Right lobe of liver (tissue), 4 donors: ENCODE data around the gene CFI.

Experiments used
- POLR2A ChIP-seq: fragments of 450-650 bp; IDR thresholded peaks from one replicate; pipeline ENCODE4 v1.6.1; 2017; ENCODE audit warnings: antibody characterized with exemption, mild to moderate bottlenecking
- TF ChIP-seq, protein P1 (sequence below), 4 donors: fragments of 200-600 bp in 3 of 4; fragments of 450-650 bp in 1 of 4; IDR thresholded peaks; one replicate each; pipeline versions ENCODE4 v1.5.1 to v1.8.0; 2016 to 2022; ENCODE audit warnings: antibody characterized with exemption in 4 of 4, mild to moderate bottlenecking in 2 of 4
- donor health status: DM: no; HTN: no; CAD: no.
- donor health status: DM: no; HTN: no; CAD: no.
- donor health status: DM: no; HTN: yes; CAD: no.

DNA sequence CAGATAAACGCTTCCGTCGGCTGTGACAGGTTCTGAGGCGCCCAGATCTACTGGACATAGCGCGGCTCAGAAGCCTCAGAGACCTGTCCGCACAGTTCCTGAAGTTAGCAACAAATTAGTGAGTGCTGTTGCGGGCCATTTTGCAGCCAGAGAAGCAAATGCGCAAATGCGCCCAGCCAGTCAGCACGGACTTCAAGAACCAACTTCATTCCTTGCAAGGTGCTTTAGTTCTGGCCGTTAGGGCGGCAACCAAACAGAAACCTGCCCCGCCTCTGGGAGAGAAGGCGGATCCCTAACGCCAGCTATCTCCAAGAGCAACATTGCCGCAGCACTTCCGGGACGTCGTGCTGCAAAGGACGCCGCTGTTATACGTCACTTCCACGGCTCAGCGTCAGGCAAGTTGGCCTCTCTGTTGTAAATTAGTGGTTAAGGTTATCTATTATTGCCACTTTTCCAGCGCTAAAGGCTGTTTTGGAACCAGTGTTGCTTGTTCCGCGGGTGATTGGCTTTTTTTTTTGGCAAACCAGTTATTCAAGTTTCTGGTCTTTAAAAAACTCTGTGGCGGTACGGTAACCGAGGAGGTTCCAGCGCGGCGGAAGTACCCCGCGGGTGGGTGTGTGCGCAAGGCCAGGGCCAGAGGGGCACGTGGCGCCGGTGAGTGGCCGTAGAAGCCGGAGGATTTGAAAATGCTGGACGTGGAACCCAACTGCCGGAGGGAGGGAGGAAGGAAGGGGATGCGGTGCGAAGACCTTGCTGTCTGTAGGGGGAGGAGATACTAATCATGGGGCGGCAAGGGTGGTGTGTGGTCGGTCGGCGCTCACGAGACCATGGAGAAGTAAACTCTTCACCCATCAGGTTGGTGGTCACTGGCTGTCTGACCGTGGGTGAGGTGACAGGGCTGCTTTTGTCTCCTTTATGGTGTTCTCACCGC lies 13.6 kb upstream of the CFI start, which contains the start of gene GAR1:
- TF ChIP-seq, protein P1, sequence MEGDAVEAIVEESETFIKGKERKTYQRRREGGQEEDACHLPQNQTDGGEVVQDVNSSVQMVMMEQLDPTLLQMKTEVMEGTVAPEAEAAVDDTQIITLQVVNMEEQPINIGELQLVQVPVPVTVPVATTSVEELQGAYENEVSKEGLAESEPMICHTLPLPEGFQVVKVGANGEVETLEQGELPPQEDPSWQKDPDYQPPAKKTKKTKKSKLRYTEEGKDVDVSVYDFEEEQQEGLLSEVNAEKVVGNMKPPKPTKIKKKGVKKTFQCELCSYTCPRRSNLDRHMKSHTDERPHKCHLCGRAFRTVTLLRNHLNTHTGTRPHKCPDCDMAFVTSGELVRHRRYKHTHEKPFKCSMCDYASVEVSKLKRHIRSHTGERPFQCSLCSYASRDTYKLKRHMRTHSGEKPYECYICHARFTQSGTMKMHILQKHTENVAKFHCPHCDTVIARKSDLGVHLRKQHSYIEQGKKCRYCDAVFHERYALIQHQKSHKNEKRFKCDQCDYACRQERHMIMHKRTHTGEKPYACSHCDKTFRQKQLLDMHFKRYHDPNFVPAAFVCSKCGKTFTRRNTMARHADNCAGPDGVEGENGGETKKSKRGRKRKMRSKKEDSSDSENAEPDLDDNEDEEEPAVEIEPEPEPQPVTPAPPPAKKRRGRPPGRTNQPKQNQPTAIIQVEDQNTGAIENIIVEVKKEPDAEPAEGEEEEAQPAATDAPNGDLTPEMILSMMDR (IDR thresholded peaks at IDR 0.05): no peak
- no peak for TF ChIP-seq POLR2A
